ENCODE measurements around the gene GRIP1.

GRIP1 gene

DNA sequence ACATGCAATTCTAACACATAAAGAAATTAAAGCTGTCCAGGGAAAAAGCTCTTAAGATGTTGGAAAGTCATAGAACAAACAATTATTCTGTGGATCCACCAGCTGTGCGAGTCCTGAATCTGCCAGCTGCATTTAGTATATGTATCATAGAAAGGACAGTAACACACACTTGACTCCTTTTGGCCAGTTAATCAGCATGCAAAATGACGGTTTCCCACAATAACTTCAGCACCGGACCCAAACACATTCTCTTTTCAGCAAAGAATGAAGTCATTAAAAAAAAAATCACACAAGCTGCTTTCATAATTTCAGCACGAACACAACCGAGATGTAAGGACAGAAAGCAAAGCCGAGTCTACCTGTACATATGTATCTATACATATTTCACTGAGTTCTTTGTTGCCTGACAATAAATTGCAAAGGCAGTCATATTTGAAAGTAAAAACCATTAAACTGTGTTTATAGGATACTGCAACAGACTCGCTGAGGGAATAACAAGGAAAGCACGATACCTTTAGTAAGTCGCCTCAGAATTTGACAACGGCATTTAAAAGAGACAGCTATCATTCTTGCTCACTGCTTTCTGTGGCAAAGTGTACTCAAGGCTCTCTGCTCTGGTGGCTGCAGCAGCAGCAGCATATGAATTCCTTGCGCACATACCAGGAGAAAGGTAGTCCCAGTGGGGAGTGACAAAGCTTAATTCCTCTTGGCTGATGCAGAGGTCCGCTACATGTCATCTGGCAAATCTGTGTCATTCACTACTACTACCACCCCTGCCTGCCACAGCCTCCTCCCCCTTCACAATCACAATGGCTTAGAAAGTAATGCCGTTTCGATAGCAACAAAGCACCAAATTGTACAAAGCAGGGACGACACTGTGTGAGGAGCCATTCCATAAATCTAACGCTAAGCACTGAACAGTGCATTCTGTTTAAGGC lies at the start of gene GRIP1:
TSS of gene GRIP1 (minus strand) at position 739 of the 938 bp plus-strand sequence. CDS start at position 567, 172 bp downstream.
- DNase-seq (ENCODE audit: low read depth) = no peak

DNA sequence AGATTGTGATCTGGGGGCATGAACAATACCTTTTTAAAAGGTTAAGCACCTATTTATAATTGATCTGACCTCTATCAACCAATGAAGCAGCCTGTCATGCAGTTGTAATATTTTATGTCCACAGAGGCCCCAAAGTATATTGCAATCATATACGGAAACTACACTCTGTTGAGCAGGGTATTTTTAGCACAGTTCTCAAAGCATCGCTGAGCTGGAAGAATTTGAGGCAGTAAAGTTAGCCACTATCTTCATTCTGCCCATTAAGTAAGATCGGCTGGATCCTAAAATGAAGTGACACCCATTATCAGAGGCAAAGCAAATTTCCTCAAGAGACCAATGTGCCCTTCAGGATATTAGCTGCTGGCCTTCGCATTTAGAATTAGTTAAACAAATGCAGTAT lies 47.7 kb upstream of the GRIP1 start:
- no peak for DNase-seq (ENCODE audit: low read depth)

DNA sequence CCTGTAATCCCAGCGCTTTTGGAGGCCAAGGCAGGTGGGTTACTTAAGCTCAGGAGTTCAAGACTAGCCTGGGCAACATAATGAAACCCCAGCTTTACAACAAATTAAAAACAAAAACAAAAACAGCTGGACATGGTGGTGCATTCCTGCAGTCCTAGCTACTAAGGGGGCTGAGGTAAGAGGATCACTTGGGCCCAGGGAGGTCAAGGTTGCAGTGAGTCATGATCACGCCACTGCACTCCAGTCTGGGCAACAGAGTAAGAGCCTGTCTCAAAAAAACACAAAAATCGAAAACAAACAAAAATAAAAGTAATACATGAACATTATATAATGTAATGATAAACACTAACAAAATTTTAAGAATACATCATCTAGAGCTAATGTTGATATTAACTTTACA lies 46.2 kb upstream of the GRIP1 start:
- no peak for DNase-seq (ENCODE audit: low read depth)

- no peak for DNase-seq (ENCODE audit: low read depth)
These were observed 45.7 kb upstream of the GRIP1 start for GRCh38 chr12:66724616-66725015.

DNA sequence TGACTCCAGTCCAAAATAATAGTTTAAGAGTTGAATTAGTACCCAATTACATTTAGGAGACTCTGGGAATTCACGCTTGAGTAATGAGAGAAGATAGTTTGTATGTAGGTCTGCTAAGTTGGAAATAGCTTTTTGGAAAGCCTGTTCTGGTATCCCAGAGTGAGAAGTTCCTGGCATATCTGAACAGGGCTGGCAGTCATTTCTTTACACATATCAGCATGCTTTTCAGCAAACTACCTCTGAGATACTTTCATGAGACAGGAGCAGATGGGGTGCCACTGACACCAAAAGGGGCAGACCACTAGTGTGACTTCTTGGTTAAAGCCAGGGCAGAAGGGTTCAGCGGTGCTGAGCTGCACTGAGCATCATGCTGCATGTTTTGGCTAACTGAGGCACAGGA lies 45.1 kb upstream of the GRIP1 start:
- DNase-seq (ENCODE audit: low read depth) = no peak

DNA sequence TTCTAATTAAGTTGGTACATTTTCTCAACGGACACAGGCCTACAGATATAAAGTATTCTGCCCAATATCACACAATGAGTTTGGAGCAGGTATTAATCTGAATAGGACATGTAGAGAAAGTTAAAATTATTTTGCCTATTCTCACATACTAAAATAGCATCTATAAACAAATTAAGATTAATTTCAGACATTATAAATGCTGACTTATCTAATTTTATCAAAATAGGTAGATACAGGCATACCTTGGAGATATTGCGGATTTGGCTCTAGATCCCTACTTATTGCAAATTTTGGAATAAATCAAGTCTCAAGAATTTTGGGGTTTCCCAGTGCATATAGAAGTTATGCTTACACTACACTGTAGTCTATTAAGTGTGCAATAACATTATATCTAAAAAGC lies 41.0 kb upstream of the GRIP1 start:
- DNase-seq (ENCODE audit: low read depth) = no peak

DNA sequence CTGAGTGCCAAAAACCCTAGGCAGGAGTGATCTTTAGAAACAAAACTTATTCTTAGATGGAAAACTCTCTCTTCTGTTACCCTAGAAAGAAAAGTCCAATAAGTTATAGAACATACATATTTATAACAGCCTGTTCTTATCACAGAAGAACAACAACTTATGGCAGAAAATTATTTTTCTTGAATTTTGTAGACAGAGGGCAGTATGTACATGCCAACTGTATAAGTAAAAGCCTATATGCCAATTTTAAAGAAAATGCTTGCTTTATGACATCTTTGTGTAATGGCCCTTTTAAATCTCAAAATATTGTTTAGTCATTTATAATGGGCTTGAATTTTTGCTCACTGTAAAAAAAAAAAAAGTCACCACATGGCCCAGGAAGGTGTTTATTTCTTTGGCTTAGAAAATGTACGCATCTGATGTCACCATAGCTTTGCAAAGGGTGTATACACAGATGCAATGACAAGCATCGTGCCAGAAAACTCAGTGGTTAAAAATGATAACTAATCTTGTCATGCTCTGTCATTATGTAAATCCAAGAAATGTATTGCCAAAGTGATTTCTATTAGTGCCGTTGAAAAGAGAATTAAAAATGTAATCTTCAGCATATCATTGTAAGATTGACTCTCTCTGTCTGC lies 38.3 kb upstream of the GRIP1 start:
- no peak for DNase-seq (ENCODE audit: low read depth)

GRCh38 chr12:66716522-66716921 lies 37.6 kb upstream of the GRIP1 start:
- DNase-seq (ENCODE audit: low read depth) = no peak

DNA sequence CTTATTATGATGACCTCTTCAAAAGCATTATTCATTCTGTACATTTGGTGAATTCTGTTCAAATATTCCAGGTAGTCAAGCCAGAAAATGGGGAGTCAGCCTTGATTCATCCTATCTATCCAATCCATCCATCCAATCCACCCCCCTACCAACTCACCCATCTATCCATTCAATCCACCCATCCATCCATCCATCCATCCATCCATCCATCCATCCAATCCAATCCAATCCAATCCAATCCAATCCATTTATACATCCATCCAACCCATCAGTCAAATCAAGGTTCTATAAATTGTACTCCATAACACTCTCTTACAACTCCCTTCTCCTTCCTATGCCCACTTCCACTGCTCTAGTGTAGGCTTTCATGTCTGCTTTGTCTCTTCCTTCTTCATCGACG lies 35.8 kb upstream of the GRIP1 start:
- no peak for DNase-seq (ENCODE audit: low read depth)

- DNase-seq (ENCODE audit: low read depth) = no peak
These were observed 35.1 kb upstream of the GRIP1 start for GRCh38 chr12:66713984-66714383.

GRCh38 chr12:66709893-66710292 lies 31.0 kb upstream of the GRIP1 start:
- DNase-seq (ENCODE audit: low read depth) = no peak

GRCh38 chr12:66709457-66709773 lies 30.5 kb upstream of the GRIP1 start:
- DNase-seq (ENCODE audit: low read depth) = no peak

GRCh38 chr12:66708704-66709456 lies 30.0 kb upstream of the GRIP1 start:
- no peak for DNase-seq (ENCODE audit: low read depth)

DNA sequence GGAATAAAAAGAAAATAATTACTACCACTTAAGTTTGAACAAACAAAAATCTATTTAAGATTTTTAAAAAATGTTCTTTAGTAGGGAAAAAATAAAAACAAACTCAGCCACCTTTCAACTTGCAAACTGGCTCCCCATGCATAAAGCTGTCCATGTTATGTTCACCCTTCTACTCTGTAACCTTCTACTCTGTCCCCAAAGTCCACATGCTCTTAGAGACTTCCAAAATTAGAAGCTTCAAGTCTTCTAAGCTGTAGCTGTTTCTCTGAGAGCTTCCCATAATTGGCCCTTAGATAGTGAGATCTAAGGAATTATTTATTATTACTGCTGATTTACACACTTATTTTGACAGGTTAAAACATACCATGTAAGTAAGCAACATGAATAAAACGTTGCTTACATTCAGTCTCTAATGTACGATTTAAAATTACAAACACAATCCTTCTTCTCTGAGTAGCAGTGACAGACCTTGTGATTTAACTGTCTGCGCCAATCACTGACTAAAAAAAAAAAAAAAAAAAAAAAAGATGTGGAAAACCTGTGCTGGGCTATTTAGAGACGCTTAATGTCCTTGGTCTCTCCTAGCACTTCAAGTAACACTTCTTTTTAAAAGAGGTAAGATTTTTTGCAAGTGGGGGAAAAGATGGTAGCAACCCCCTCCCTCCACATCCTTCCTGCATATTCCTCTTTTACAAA lies 28.3 kb upstream of the GRIP1 start:
- no peak for DNase-seq (ENCODE audit: low read depth)

DNA sequence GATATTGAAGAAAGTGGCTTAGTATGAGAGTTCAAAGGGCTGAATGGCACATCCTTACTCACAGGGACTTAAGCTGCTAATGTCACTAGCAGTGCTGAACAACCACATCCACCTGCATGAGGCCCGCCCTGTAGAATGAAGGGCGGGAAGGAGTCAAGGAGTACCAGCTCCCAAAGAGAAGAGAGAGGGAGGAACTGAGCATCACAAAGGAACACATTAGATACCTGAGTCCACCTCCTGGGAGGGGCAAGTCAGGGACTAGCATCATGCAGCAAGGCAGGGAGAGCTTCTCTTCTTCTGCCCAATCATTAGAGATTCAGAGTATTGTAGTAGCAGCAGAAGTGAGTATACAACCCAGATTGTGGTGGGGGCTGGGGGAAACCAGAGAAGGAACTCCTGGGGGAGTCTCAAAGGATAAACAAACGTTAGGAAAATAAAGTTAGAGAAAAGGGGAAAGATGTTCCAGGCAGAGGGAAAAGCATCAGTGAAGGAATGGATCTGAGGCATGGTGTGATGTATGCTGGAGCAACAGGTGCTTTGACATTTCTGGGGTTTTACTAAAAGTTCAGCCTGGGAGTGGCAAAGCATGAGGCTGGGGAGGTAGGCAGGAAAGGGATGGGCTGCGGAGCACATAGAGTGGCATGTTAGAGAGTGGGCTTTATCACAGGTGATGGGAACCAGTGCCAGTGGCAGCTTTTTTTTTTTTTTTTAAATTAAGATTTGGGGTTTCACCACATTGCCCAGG lies 21.0 kb upstream of the GRIP1 start:
- DNase-seq (ENCODE audit: low read depth) = no peak

GRCh38 chr12:66698558-66698957 lies 19.7 kb upstream of the GRIP1 start:
- no peak for DNase-seq (ENCODE audit: low read depth)

GRCh38 chr12:66697404-66697803 lies 18.5 kb upstream of the GRIP1 start:
- no peak for DNase-seq (ENCODE audit: low read depth)

DNA sequence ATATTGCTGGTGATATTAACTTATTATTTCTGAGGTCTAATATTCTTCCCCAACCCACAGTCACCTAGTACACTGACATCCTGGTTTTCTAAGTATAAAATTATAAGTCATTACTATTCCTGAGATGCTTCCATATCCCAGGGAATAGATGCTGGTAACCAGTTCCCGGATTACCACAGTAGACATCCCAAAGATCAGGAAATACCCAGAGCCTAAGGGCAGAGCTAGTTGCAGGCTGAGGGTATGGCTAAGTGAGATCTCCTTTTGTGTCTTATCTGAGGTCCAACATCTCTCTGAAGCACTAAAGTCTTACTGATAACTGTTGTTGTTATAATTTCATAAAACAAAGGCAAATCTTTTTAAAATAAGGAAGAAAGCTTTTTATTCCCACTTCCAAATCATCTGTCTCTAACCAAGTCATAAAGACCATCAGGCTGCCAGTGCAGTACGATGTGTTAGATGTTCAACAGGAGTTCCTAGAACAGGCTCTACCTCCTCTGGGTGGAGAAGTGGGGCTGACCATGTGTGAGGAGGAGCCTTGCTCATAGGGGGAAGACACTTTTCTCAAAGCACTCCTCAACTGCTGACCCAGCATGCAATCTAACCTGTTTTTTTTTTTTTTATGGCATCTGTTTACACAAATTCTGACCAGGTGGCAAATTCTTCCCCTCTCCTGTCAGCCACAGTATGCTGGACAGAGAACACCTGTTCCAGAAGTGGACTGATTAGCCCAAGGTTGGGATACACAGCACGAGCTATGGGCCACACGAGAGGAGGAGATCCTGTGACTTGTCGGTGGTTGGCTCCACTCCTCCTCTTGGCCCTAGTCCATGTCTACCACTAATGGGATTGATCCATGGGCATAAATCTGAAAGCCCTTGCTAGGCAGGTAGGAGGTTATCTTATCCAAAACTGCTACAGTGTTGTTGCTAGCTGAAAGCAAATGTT lies 16.1 kb upstream of the GRIP1 start:
- DNase-seq (ENCODE audit: low read depth) = no peak

GRCh38 chr12:66693901-66694513 lies 15.1 kb upstream of the GRIP1 start:
- DNase-seq (ENCODE audit: low read depth) = peak; percentile 1

DNA sequence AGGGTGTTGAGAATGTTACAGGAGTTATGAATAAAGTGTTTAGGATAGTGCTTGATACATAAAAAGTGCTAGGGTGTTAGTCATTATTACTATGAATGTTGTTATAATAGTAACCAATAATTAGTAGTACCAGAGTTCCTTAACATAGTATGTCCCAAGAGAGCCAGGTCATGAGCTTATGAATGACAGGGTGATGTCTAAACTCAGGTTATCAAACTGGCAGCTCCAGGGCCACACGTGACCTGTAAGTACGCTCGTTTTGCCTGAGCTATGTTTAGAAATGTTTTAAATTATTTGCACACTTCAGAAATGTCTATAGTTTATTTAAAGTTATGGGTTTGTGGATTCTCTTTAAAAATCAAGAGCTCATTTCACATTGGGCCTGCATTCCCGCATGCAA lies 14.1 kb upstream of the GRIP1 start:
- no peak for DNase-seq (ENCODE audit: low read depth)
